ENCODE results near the gene MED13L.

The MED13L gene

DNA sequence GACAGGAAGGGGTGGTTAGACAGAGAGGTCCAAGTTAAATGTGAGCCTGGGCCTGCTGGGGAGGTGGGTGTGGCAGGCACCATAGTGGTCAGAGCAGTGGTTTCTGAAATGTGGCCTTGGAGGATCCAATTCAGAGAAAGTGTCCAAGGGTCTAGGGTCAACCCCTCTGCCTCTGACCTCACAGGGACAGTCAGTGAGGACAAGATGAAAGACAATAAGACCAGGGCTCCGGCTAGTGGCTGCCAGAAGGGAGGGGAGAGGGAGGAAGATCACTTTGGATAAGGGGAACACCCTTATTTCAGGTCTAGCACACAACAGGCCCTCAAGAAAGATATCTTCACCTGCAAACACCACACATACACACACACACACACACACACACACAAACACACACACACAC, 335.1 kb downstream of the MED13L start:
- H3K4me1 ChIP-seq (ENCODE audit: control insufficient read depth in 1 of 2, insufficient read depth in 2 of 2, low read length in 2 of 2): no peaks in the 10 kb centered on the region
- H3K36me3 ChIP-seq (ENCODE audit: control insufficient read depth in 1 of 2, insufficient read depth in 2 of 2, low read length in 2 of 2): no peaks in the 10 kb centered on the region
- no peak overlapping the region for H3K4me3 ChIP-seq (ENCODE audit: low read depth in 1 of 2, low read length in 2 of 2)
- H3K9ac ChIP-seq (ENCODE audit: low read depth in 1 of 2, low read length in 2 of 2): no peak overlapping the region
- H3K27ac ChIP-seq (ENCODE audit: low read depth, low read length): no peak overlapping the region
- peaks cover 0 to 7% of the 10 kb centered on the region in 2 donors for H3K9me3 ChIP-seq (ENCODE audit: control insufficient read depth in 1 of 2, low read length in 2 of 2)
- H3K27me3 ChIP-seq (ENCODE audit: control insufficient read depth in 1 of 2, insufficient read depth in 2 of 2, low read length in 2 of 2): no peaks in the 10 kb centered on the region

- no peaks in the 10 kb centered on the region for H3K4me1 ChIP-seq (ENCODE audit: control insufficient read depth in 1 of 2, insufficient read depth in 2 of 2, low read length in 2 of 2)
- peaks cover 0 to 7% of the 10 kb centered on the region in 2 donors for H3K9me3 ChIP-seq (ENCODE audit: control insufficient read depth in 1 of 2, low read length in 2 of 2)
- no peaks in the 10 kb centered on the region for H3K27me3 ChIP-seq (ENCODE audit: control insufficient read depth in 1 of 2, insufficient read depth in 2 of 2, low read length in 2 of 2)
- no peaks in the 10 kb centered on the region for H3K36me3 ChIP-seq (ENCODE audit: control insufficient read depth in 1 of 2, insufficient read depth in 2 of 2, low read length in 2 of 2)
- H3K4me3 ChIP-seq (ENCODE audit: low read depth in 1 of 2, low read length in 2 of 2): no peak overlapping the region
- H3K27ac ChIP-seq (ENCODE audit: low read depth, low read length): no peak overlapping the region
- no peak overlapping the region for H3K9ac ChIP-seq (ENCODE audit: low read depth in 1 of 2, low read length in 2 of 2)
Measured at GRCh38 chr12:115941362-115941761, 336.1 kb downstream of the MED13L start.

DNA sequence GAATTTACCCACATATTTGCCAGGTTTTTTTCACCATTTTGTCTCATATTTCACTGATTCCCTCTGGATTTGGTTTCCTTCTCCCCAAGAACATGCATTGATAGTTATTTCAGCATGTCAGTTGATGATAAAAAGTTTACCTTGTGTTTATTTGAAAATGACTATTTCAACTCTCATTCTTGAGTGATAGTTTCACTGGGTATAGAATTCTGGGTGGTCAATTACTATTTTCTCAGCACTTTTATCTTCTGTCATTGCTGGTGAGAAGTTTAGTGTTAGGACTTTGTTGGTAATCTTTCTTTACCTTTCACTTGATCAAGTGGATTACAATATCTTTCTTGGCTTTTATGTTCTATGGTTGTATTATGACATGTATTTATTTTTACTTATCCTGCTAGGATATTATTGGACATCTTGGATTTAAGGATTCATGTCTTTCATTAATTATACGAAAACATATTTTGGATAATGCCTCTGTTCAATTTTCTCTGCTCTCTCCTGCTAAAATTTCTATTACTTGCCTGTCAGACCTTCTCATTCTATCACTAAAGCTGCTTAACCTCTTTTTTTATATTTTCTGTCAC, 338.6 kb downstream of the MED13L start:
- Histone ChIP-seq H3K4me1 (ENCODE audit: control insufficient read depth in 1 of 2, insufficient read depth in 2 of 2, low read length in 2 of 2) (no peaks in the 10 kb centered on the region), H3K9me3 (ENCODE audit: control insufficient read depth in 1 of 2, low read length in 2 of 2) (peaks cover 0 to 7% of the 10 kb centered on the region in 2 donors), H3K9ac (ENCODE audit: low read depth in 1 of 2, low read length in 2 of 2) (no peak overlapping the region), H3K36me3 (ENCODE audit: control insufficient read depth in 1 of 2, insufficient read depth in 2 of 2, low read length in 2 of 2) (no peaks in the 10 kb centered on the region), H3K27me3 (ENCODE audit: control insufficient read depth in 1 of 2, insufficient read depth in 2 of 2, low read length in 2 of 2) (no peaks in the 10 kb centered on the region), H3K4me3 (ENCODE audit: low read depth in 1 of 2, low read length in 2 of 2) (no peak overlapping the region), H3K27ac (ENCODE audit: low read depth, low read length) (no peak overlapping the region)

DNA sequence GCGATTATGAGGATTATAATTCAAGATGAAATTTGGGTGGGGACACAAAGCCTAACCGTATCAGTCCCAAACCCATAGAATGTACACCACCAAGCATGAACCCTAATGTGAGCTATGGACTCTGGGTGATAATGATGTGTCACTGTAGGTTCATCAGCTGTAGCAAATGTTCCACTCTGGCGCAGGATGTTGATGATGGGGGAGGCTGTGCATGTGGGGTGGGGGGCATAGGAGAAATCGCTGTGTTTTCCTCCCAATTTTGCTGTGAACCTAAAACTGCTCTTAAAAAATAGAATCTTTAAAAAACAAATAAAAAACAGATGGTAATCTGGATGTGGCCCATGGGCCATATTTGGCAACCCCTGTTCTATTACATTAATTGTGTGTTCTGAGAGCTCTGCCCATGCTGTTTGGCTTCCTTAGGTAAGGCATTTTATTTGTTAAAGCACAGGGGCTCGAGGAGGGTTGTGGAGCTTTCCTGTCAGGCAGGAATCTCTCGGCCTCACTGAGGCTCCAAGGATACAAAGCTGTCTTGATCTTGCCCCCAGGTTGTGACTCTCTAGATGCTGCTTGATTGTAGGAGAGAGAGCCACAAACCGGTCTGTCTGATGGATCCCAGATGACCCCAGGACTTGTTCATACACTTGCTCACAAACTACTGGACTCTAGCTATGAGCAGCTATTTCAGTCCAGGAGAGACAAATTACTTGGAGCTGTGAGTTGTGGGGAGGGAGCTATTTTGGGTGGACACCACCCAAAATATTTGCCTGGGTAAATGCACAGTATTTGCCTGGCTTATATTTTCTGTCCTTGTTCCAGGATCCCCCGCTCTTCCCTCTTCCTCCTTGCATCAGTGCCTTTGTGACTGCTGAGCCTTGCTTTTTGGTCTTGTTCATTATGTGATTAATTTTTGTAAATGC, 340.2 kb downstream of the MED13L start:
- no peaks in the 10 kb centered on the region for H3K4me1 ChIP-seq (ENCODE audit: control insufficient read depth in 1 of 2, insufficient read depth in 2 of 2, low read length in 2 of 2)
- no peaks in the 10 kb centered on the region for H3K36me3 ChIP-seq (ENCODE audit: control insufficient read depth in 1 of 2, insufficient read depth in 2 of 2, low read length in 2 of 2)
- H3K9ac ChIP-seq (ENCODE audit: low read depth in 1 of 2, low read length in 2 of 2): no peak overlapping the region
- no peaks in the 10 kb centered on the region for H3K27me3 ChIP-seq (ENCODE audit: control insufficient read depth in 1 of 2, insufficient read depth in 2 of 2, low read length in 2 of 2)
- no peak overlapping the region for H3K27ac ChIP-seq (ENCODE audit: low read depth, low read length)
- peaks cover 0 to 7% of the 10 kb centered on the region in 2 donors for H3K9me3 ChIP-seq (ENCODE audit: control insufficient read depth in 1 of 2, low read length in 2 of 2)
- no peak overlapping the region for H3K4me3 ChIP-seq (ENCODE audit: low read depth in 1 of 2, low read length in 2 of 2)

DNA sequence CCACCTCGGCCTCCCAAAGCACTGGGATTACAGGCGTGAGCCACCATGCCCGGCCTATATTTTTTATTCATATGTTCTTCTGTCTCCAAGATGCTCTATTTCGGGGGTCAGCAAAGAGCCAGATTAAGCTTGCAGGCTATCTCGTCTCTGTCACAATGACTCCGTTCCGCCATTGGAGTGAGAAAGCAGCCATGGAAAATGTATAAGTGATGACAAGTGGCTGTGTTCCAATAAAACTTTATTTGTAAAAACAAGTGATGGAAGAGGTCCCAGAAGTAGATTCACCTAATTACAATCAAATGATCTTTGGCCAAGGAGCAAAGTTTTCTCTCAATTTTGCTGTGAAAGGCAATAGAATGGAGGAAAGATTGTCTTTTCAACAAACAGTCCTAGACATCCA, 342.6 kb downstream of the MED13L start:
- peaks cover 0 to 7% of the 10 kb centered on the region in 2 donors for H3K9me3 ChIP-seq (ENCODE audit: control insufficient read depth in 1 of 2, low read length in 2 of 2)
- H3K36me3 ChIP-seq (ENCODE audit: control insufficient read depth in 1 of 2, insufficient read depth in 2 of 2, low read length in 2 of 2): no peaks in the 10 kb centered on the region
- H3K27me3 ChIP-seq (ENCODE audit: control insufficient read depth in 1 of 2, insufficient read depth in 2 of 2, low read length in 2 of 2): no peaks in the 10 kb centered on the region
- H3K9ac ChIP-seq (ENCODE audit: low read depth in 1 of 2, low read length in 2 of 2): no peak overlapping the region
- no peak overlapping the region for H3K27ac ChIP-seq (ENCODE audit: low read depth, low read length)
- no peaks in the 10 kb centered on the region for H3K4me1 ChIP-seq (ENCODE audit: control insufficient read depth in 1 of 2, insufficient read depth in 2 of 2, low read length in 2 of 2)
- H3K4me3 ChIP-seq (ENCODE audit: low read depth in 1 of 2, low read length in 2 of 2): no peak overlapping the region

DNA sequence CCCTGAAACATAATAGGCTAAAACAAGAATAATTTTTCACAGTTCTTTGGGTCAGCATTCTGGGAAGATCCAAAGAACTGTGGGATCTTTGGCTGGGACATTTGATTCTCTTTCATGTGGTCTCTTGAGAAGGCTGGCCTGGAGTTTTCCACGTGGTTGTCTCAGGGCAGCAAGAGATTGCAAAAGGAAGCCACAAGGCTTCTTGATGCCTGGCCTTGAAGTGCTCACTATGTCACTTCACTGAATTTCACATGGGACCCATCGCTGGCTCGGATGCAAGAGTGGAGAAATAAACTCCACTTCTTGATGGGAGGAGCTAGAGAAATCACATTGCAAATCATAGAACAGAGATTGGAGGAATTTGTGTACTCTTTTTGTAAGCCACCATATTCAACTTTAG, 343.4 kb downstream of the MED13L start:
- Histone ChIP-seq H3K27me3 (ENCODE audit: control insufficient read depth in 1 of 2, insufficient read depth in 2 of 2, low read length in 2 of 2) (no peaks in the 10 kb centered on the region), H3K4me1 (ENCODE audit: control insufficient read depth in 1 of 2, insufficient read depth in 2 of 2, low read length in 2 of 2) (no peaks in the 10 kb centered on the region), H3K4me3 (ENCODE audit: low read depth in 1 of 2, low read length in 2 of 2) (no peak overlapping the region), H3K36me3 (ENCODE audit: control insufficient read depth in 1 of 2, insufficient read depth in 2 of 2, low read length in 2 of 2) (no peaks in the 10 kb centered on the region), H3K27ac (ENCODE audit: low read depth, low read length) (no peak overlapping the region), H3K9me3 (ENCODE audit: control insufficient read depth in 1 of 2, low read length in 2 of 2) (peaks cover 0 to 6% of the 10 kb centered on the region in 2 donors), H3K9ac (ENCODE audit: low read depth in 1 of 2, low read length in 2 of 2) (no peak overlapping the region)

DNA sequence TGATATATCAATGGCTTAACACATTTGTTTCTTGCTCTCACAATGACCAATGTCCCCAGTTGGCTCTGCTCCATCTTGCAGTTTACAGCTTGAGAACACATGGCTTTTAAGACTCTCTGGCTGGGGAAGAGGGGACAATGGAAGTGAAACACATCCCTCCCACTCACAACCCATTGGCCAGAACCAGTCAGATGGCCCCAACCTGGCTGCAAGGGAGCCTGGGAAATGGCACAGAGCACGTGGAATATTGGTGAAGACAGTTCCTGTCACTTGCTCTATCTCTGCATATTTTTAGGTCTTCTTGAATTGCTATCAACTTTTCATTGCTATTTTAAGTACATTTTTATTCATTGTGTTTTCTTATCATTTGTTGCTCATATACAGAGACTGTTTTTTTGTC, 345.4 kb downstream of the MED13L start:
- no peak overlapping the region for H3K4me3 ChIP-seq (ENCODE audit: low read depth in 1 of 2, low read length in 2 of 2)
- no peaks in the 10 kb centered on the region for H3K4me1 ChIP-seq (ENCODE audit: control insufficient read depth in 1 of 2, insufficient read depth in 2 of 2, low read length in 2 of 2)
- H3K27me3 ChIP-seq (ENCODE audit: control insufficient read depth in 1 of 2, insufficient read depth in 2 of 2, low read length in 2 of 2): no peaks in the 10 kb centered on the region
- H3K9me3 ChIP-seq (ENCODE audit: control insufficient read depth in 1 of 2, low read length in 2 of 2): no peaks in the 10 kb centered on the region
- no peak overlapping the region for H3K9ac ChIP-seq (ENCODE audit: low read depth in 1 of 2, low read length in 2 of 2)
- H3K27ac ChIP-seq (ENCODE audit: low read depth, low read length): no peak overlapping the region
- no peaks in the 10 kb centered on the region for H3K36me3 ChIP-seq (ENCODE audit: control insufficient read depth in 1 of 2, insufficient read depth in 2 of 2, low read length in 2 of 2)

DNA sequence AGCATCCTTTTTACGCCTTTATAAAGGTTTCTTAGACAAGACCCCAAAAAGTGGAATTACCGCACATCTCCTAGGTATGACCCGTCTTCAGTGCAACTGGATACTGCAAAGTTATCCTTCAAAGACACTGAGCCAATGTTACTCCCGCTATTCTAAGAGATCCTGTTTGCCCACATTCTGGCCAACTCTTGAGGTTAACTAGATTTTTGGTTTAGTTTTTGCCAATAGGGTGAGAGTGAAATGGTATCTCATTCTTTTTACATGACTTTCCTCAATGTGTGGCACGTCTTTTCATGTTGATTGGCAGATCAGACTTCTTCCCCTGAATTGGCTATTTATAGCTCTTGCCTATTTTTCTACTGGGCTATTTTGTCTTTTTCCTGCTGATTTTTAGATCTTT, 347.2 kb downstream of the MED13L start:
- H3K9me3 ChIP-seq (ENCODE audit: control insufficient read depth in 1 of 2, low read length in 2 of 2): no peaks in the 10 kb centered on the region
- no peaks in the 10 kb centered on the region for H3K27me3 ChIP-seq (ENCODE audit: control insufficient read depth in 1 of 2, insufficient read depth in 2 of 2, low read length in 2 of 2)
- H3K4me1 ChIP-seq (ENCODE audit: control insufficient read depth in 1 of 2, insufficient read depth in 2 of 2, low read length in 2 of 2): no peaks in the 10 kb centered on the region
- H3K36me3 ChIP-seq (ENCODE audit: control insufficient read depth in 1 of 2, insufficient read depth in 2 of 2, low read length in 2 of 2): no peaks in the 10 kb centered on the region
- no peak overlapping the region for H3K27ac ChIP-seq (ENCODE audit: low read depth, low read length)
- H3K4me3 ChIP-seq (ENCODE audit: low read depth in 1 of 2, low read length in 2 of 2): no peak overlapping the region
- H3K9ac ChIP-seq (ENCODE audit: low read depth in 1 of 2, low read length in 2 of 2): no peak overlapping the region

- peaks cover 5 to 7% of the 10 kb centered on the region in 2 donors for H3K9me3 ChIP-seq (ENCODE audit: control insufficient read depth in 1 of 2, low read length in 2 of 2)
- H3K27me3 ChIP-seq (ENCODE audit: control insufficient read depth in 1 of 2, insufficient read depth in 2 of 2, low read length in 2 of 2): no peaks in the 10 kb centered on the region
- H3K9ac ChIP-seq (ENCODE audit: low read depth in 1 of 2, low read length in 2 of 2): no peak overlapping the region
- no peaks in the 10 kb centered on the region for H3K36me3 ChIP-seq (ENCODE audit: control insufficient read depth in 1 of 2, insufficient read depth in 2 of 2, low read length in 2 of 2)
- H3K4me1 ChIP-seq (ENCODE audit: control insufficient read depth in 1 of 2, insufficient read depth in 2 of 2, low read length in 2 of 2): no peaks in the 10 kb centered on the region
- H3K27ac ChIP-seq (ENCODE audit: low read depth, low read length): no peak overlapping the region
- no peak overlapping the region for H3K4me3 ChIP-seq (ENCODE audit: low read depth in 1 of 2, low read length in 2 of 2)
Measured at GRCh38 chr12:115926037-115926670, 351.3 kb downstream of the MED13L start.

GRCh38 chr12:115923851-115924250, 353.6 kb downstream of the MED13L start:
- Histone ChIP-seq H3K9ac (ENCODE audit: low read depth in 1 of 2, low read length in 2 of 2) (no peak overlapping the region), H3K27ac (ENCODE audit: low read depth, low read length) (no peak overlapping the region), H3K4me3 (ENCODE audit: low read depth in 1 of 2, low read length in 2 of 2) (no peak overlapping the region), H3K27me3 (ENCODE audit: control insufficient read depth in 1 of 2, insufficient read depth in 2 of 2, low read length in 2 of 2) (peaks cover under 1 to 3% of the 10 kb centered on the region in 2 donors), H3K36me3 (ENCODE audit: control insufficient read depth in 1 of 2, insufficient read depth in 2 of 2, low read length in 2 of 2) (no peaks in the 10 kb centered on the region), H3K4me1 (ENCODE audit: control insufficient read depth in 1 of 2, insufficient read depth in 2 of 2, low read length in 2 of 2) (no peaks in the 10 kb centered on the region), H3K9me3 (ENCODE audit: control insufficient read depth in 1 of 2, low read length in 2 of 2) (peaks cover 5 to 7% of the 10 kb centered on the region in 2 donors)
